H9 (cell line): ENCODE results near the gene CST6. TPM values are rescaled to one million over a fixed set of nuclear protein-coding genes. Genes with fewer than 3 reads are reported as not detected.

ENCODE experiments used
- DNase-seq: peaks from one replicate; pipeline ENCODE4 v3.0.0-alpha.2; 2017
- H2AFZ ChIP-seq: one replicate; pipeline ENCODE4 v1.6.1; 2013; ENCODE audit warnings: mild to moderate bottlenecking, low read length, control low read depth, moderate library complexity
- H2AK5ac ChIP-seq: 2 replicates; pipeline ENCODE4 v1.6.1; 2013; ENCODE audit warnings: low read length, control low read depth, mixed read lengths; ENCODE audit not compliant: insufficient read length
- H2BK120ac ChIP-seq: one replicate; pipeline ENCODE4 v1.6.1; 2013; ENCODE audit warnings: low read depth, mild to moderate bottlenecking, low read length, control low read depth, inconsistent platforms; ENCODE audit not compliant: poor library complexity, severe bottlenecking
- H2BK12ac ChIP-seq: 2 replicates; pipeline ENCODE4 v1.6.1; 2013; ENCODE audit warnings: low read length, control low read depth, mixed read lengths, low read depth; ENCODE audit not compliant: insufficient read length
- H2BK15ac ChIP-seq: 2 replicates; pipeline ENCODE4 v1.6.1; 2013; ENCODE audit warnings: low read depth, low read length, control low read depth
- H2BK20ac ChIP-seq: one replicate; pipeline ENCODE4 v1.6.1; 2013; ENCODE audit warnings: low read depth, mild to moderate bottlenecking, low read length, control low read depth, inconsistent platforms; ENCODE audit not compliant: poor library complexity, severe bottlenecking
- H2BK5ac ChIP-seq: 2 replicates; pipeline ENCODE4 v1.6.1; 2013; ENCODE audit warnings: low read length, control low read depth, mixed read lengths; ENCODE audit not compliant: insufficient read length
- H3K14ac ChIP-seq: 2 replicates; pipeline ENCODE4 v1.6.1; 2013; ENCODE audit warnings: low read length, control low read depth; ENCODE audit not compliant: insufficient read depth
- H3K18ac ChIP-seq: 2 replicates; pipeline ENCODE4 v1.6.1; 2013; ENCODE audit warnings: low read depth, mild to moderate bottlenecking, mixed read lengths, low read length, control low read depth; ENCODE audit not compliant: insufficient read length
- H3K23ac ChIP-seq: 2 replicates; pipeline ENCODE4 v1.6.1; 2013; ENCODE audit warnings: low read length, control low read depth, mixed read lengths, low read depth; ENCODE audit not compliant: insufficient read length
- H3K23me2 ChIP-seq: 2 replicates; pipeline ENCODE4 v1.6.1; 2013; ENCODE audit warnings: low read depth, mild to moderate bottlenecking, mixed read lengths, low read length, control low read depth; ENCODE audit not compliant: insufficient read length, poor library complexity, severe bottlenecking
- H3K27ac ChIP-seq: 2 replicates; pipeline ENCODE4 v1.5.1; 2013; ENCODE audit warnings: low read length, control low read depth, mixed read lengths, low read depth; ENCODE audit not compliant: insufficient read length
- H3K27me3 ChIP-seq: 2 replicates; pipeline ENCODE4 v1.6.1; 2013; ENCODE audit warnings: low read length, control low read depth, inconsistent platforms; ENCODE audit not compliant: insufficient read depth
- H3K4ac ChIP-seq: 2 replicates; pipeline ENCODE4 v1.6.1; 2013; ENCODE audit warnings: low read depth, mild to moderate bottlenecking, control low read depth, inconsistent platforms, low read length, moderate library complexity
- H3K4me1 ChIP-seq: 2 replicates; pipeline ENCODE4 v1.6.1; 2013; ENCODE audit warnings: low read length, control low read depth, inconsistent platforms; ENCODE audit not compliant: insufficient read depth
- H3K4me2 ChIP-seq: 2 replicates; pipeline ENCODE4 v1.6.1; 2013; ENCODE audit warnings: low read length, control low read depth, mixed read lengths; ENCODE audit not compliant: insufficient read length, insufficient read depth
- H3K56ac ChIP-seq: 2 replicates; pipeline ENCODE4 v1.6.1; 2013; ENCODE audit warnings: low read depth, mild to moderate bottlenecking, mixed read lengths, low read length, control low read depth; ENCODE audit not compliant: insufficient read length
- H3K79me1 ChIP-seq: 2 replicates; pipeline ENCODE4 v1.6.1; 2013; ENCODE audit warnings: low read depth, mild to moderate bottlenecking, moderate library complexity, low read length, control low read depth, inconsistent platforms; ENCODE audit not compliant: insufficient read depth, poor library complexity, severe bottlenecking
- H3K79me2 ChIP-seq: 2 replicates; pipeline ENCODE4 v1.6.1; 2013; ENCODE audit warnings: low read length, control low read depth, inconsistent platforms; ENCODE audit not compliant: insufficient read depth
- H3K9ac ChIP-seq: 2 replicates; pipeline ENCODE4 v1.6.1; 2013; ENCODE audit warnings: low read length, control low read depth, mixed read lengths; ENCODE audit not compliant: insufficient read length; ENCODE audit errors: extremely low read depth
- H3K9me3 ChIP-seq: one replicate; pipeline ENCODE4 v1.6.1; 2013; ENCODE audit warnings: low read depth, low read length, inconsistent platforms; ENCODE audit not compliant: control insufficient read depth
- H3T11ph ChIP-seq: one replicate; pipeline ENCODE4 v1.6.1; 2013; ENCODE audit warnings: mild to moderate bottlenecking, low read length, control low read depth, inconsistent platforms
- H4K20me1 ChIP-seq: one replicate; pipeline ENCODE4 v1.6.1; 2013; ENCODE audit not compliant: control insufficient read depth, insufficient read length, insufficient read depth
- H4K5ac ChIP-seq: 2 replicates; pipeline ENCODE4 v1.6.1; 2013; ENCODE audit warnings: low read depth, mild to moderate bottlenecking, mixed read lengths, low read length, control low read depth; ENCODE audit not compliant: insufficient read length
- H4K8ac ChIP-seq: replicated peaks from 2 replicates; pipeline ENCODE4 v1.6.1; 2013; ENCODE audit warnings: low read length, control low read depth, mixed read lengths, low read depth; ENCODE audit not compliant: insufficient read length
- H4K91ac ChIP-seq: 2 replicates; pipeline ENCODE4 v1.6.1; 2013; ENCODE audit warnings: low read depth, mild to moderate bottlenecking, moderate library complexity, mixed read lengths, low read length, control low read depth; ENCODE audit not compliant: insufficient read length
- H3K27ac Mint-ChIP-seq, 3 experiments: 2 replicates in 2 of 3; 3 replicates in 1 of 3; pipeline ENCODE4 v1.8.0; 2020 to 2021; ENCODE audit warnings: mixed read lengths in 3 of 3, mild to moderate bottlenecking in 1 of 3, moderate library complexity in 1 of 3
- H3K27me3 Mint-ChIP-seq: 2 replicates; pipeline ENCODE4 v1.8.0; 2021; ENCODE audit warnings: low read depth, mild to moderate bottlenecking, moderate library complexity, mixed read lengths
- H3K36me3 Mint-ChIP-seq, 3 experiments: 2 replicates in 2 of 3; 3 replicates in 1 of 3; pipeline ENCODE4 v1.8.0; 2020 to 2021; ENCODE audit warnings: low read depth in 3 of 3, mixed read lengths in 3 of 3; ENCODE audit not compliant: insufficient read depth in 1 of 3
- H3K4me1 Mint-ChIP-seq, 2 experiments: 2 replicates each; pipeline ENCODE4 v1.8.0; 2020; ENCODE audit warnings: mixed read lengths in 2 of 2
- H3K4me3 Mint-ChIP-seq, 2 experiments: 2 replicates in 1 of 2; 3 replicates in 1 of 2; pipeline ENCODE4 v1.8.0; 2020 to 2021; ENCODE audit warnings: mild to moderate bottlenecking in 2 of 2, mixed read lengths in 2 of 2, moderate library complexity in 1 of 2
- H3K9me3 Mint-ChIP-seq, 2 experiments: 2 replicates in 1 of 2; 3 replicates in 1 of 2; pipeline ENCODE4 v1.8.0; 2020; ENCODE audit warnings: mild to moderate bottlenecking in 2 of 2, mixed read lengths in 2 of 2, moderate library complexity in 1 of 2
- WGBS: extraction: QIAGEN DNeasy Blood & Tissue Kit; methylation state at CpG from one replicate; pipeline ENCODE4 v1.1.7; 2013; ENCODE audit warnings: missing lambda C conversion rate, low lambda C conversion rate, mixed read lengths; ENCODE audit not compliant: insufficient read length; ENCODE audit errors: extremely low coverage; 5-methylcytosine and 5-hydroxymethylcytosine counted together
- total RNA-seq: library from RNA; stranded (reverse); gene quantifications from 2 replicates; pipeline ENCODE4 v1.2.1, GENCODE V29; 2021
- TF ChIP-seq, protein P1 (sequence below): fragments of 200-600 bp; sonication (generic); conservative IDR thresholded peaks from 3 replicates; pipeline ENCODE4 v1.8.0; 2021; ENCODE audit warnings: antibody characterized with exemption, mild to moderate bottlenecking

Gene CST6
- total RNA-seq, 1 experiment from 2014 or later, result not detected

DNA sequence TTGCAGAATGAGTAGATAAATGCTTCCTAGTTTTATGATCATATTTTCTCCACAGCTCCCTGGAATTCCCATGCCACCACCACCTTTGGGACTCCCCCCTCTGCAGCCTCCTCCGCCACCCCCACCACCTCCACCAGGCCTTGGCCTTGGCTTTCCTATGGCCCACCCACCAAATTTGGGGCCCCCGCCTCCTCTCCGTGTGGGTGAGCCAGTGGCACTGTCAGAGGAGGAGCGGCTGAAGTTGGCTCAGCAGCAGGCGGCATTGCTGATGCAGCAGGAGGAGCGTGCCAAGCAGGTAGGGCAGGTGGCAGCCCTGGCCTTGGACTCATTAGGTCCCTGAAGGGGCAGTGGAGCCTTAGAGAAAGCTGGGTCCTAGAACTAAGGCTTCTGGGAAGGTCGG, 43.2 kb downstream of the CST6 start:
- H3K9me3 ChIP-seq, result no peaks in the 10 kb centered on the region
- no peak overlapping the region for H4K5ac ChIP-seq
- H3K18ac ChIP-seq, result no peak overlapping the region
- Mint-ChIP-seq H3K4me3 (no peak overlapping the region), H3K4me1 (peaks cover 15 to 22% of the 10 kb centered on the region in 2 experiments), H3K9me3 (no peaks in the 10 kb centered on the region), H3K27me3 (no peaks in the 10 kb centered on the region; the same call in 1 of the 2 replicates), H3K27ac (no peak overlapping the region), H3K36me3 (peaks cover 47 to 73% (median 72%) of the 10 kb centered on the region in 3 experiments)
- no peak overlapping the region for H3K27ac ChIP-seq
- H2BK5ac ChIP-seq, result no peak overlapping the region
- DNase-seq, result no peak
- no peak overlapping the region for H4K91ac ChIP-seq
- WGBS, result no CpG with 5 or more reads among the region's 7 CpGs
- no peak overlapping the region for H2BK15ac ChIP-seq
- H2BK120ac ChIP-seq, result no peak overlapping the region
- H3K4me2 ChIP-seq, result no peak overlapping the region
- no peak overlapping the region for H3K23ac ChIP-seq
- no peak overlapping the region for H2BK12ac ChIP-seq
- H3K4me1 ChIP-seq, result peaks cover 3% of the 10 kb centered on the region; the same call in 1 of the 2 replicates
- H4K20me1 ChIP-seq, result no peaks in the 10 kb centered on the region
- H3K4ac ChIP-seq, result no peak overlapping the region
- H2BK20ac ChIP-seq, result no peak overlapping the region
- H2AFZ ChIP-seq, result no peak overlapping the region
- peaks cover 9% of the 10 kb centered on the region for H3K79me1 ChIP-seq
- no peaks in the 10 kb centered on the region for H3K27me3 ChIP-seq
- peaks cover 12% of the 10 kb centered on the region; the same call in 1 of the 2 replicates for H3K79me2 ChIP-seq
- H3K23me2 ChIP-seq, result peaks cover 7% of the 10 kb centered on the region
- H2AK5ac ChIP-seq, result no peak overlapping the region
- TF ChIP-seq, protein P1, sequence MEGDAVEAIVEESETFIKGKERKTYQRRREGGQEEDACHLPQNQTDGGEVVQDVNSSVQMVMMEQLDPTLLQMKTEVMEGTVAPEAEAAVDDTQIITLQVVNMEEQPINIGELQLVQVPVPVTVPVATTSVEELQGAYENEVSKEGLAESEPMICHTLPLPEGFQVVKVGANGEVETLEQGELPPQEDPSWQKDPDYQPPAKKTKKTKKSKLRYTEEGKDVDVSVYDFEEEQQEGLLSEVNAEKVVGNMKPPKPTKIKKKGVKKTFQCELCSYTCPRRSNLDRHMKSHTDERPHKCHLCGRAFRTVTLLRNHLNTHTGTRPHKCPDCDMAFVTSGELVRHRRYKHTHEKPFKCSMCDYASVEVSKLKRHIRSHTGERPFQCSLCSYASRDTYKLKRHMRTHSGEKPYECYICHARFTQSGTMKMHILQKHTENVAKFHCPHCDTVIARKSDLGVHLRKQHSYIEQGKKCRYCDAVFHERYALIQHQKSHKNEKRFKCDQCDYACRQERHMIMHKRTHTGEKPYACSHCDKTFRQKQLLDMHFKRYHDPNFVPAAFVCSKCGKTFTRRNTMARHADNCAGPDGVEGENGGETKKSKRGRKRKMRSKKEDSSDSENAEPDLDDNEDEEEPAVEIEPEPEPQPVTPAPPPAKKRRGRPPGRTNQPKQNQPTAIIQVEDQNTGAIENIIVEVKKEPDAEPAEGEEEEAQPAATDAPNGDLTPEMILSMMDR, result no peak
- no peak overlapping the region for H3T11ph ChIP-seq
- no peak overlapping the region for H3K56ac ChIP-seq
- H4K8ac ChIP-seq, result no peak overlapping the region
- H3K9ac ChIP-seq, result no peak overlapping the region
- H3K14ac ChIP-seq, result no peak overlapping the region
